Omental fat pad (tissue), 4 donors: ENCODE data around the gene TMPRSS7. TPM values are rescaled to one million over a fixed set of nuclear protein-coding genes. Genes with fewer than 3 reads are reported as not detected.
"Not testable (repeated sequence)": the region's sequence is repeated elsewhere in the genome, so short reads cannot be mapped to it uniquely, and the experiment has no call there.

ENCODE experiments used
- ATAC-seq: fragments of 150-250 bp; one replicate; pipeline ENCODE4 v1.9.1; 2016; ENCODE audit warnings: mild to moderate bottlenecking, moderate library complexity; ENCODE audit not compliant: low FRiP score
- DNase-seq: peaks from one replicate; pipeline ENCODE4 v3.0.0-alpha.2; 2019; ENCODE audit warnings: low spot score
- CTCF ChIP-seq, 3 donors: fragments of 450-650 bp; IDR thresholded peaks; one replicate each; pipeline ENCODE4 v1.5.1; 2016 to 2017; ENCODE audit warnings: antibody characterized with exemption in 3 of 3, mild to moderate bottlenecking in 3 of 3, moderate library complexity in 2 of 3
- total RNA-seq, 4 donors: library from RNA; depleted of rRNA; stranded (reverse); fragments of >200 nt; gene quantifications; one replicate each; pipeline ENCODE4 v1.1.0, GENCODE V29; 2016

Gene TMPRSS7
- total RNA-seq, 4 donors from 2014 or later = not detected

DNA sequence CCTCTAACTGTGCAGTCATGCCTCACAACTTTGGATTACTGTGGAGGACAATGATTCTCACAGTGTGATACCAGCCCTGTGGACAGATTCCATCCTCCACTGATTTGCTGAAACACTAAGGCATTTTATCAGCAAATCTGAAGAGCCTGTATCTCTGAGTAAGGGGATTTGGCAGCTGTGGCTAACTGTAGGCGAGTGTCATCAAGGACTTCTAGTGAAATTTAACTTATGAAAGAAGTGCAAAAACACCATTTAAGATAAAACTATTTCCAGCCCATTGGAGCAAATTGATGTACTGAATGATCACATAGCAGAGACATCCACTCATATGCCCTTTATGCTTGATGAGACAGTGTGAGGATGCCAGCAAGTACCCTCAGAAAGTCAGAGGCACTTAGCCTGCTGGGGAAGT, 13.9 kb upstream of the TMPRSS7 start:
- DNase-seq (no peak), ATAC-seq (no peak)
- TF ChIP-seq CTCF (IDR thresholded peaks at IDR 0.05) = no peak

- no peak for ATAC-seq
- no peak for TF ChIP-seq CTCF (IDR thresholded peaks at IDR 0.05)
- no peak for DNase-seq
These were observed 7.4 kb upstream of the TMPRSS7 start for GRCh38 chr3:112027142-112027541.

- ATAC-seq (no peak), DNase-seq (no peak)
- no peak for TF ChIP-seq CTCF (IDR thresholded peaks at IDR 0.05)
These were observed 6.7 kb upstream of the TMPRSS7 start for GRCh38 chr3:112027826-112028225.

DNA sequence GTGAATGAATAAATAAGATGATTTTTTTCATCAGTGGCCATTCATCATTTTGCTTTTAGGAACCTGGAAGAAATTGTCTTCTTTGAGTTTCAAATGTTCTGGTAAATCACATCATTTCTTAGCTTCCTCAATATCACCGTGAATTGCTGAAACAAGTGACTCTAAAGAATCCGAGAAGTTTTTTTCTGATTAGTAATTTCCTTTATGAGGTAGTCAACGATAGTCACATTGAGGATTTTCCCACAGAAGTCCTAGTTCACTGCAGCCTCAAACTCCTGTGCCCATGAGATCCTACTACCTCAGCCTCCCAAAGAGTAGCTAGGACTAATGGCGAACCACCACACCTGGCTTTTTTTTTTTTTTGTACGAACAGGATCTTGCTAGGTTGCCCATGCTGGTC, 3.6 kb upstream of the TMPRSS7 start:
- DNase-seq = no peak
- no peak for TF ChIP-seq CTCF (IDR thresholded peaks at IDR 0.05)
- ATAC-seq = no peak

DNA sequence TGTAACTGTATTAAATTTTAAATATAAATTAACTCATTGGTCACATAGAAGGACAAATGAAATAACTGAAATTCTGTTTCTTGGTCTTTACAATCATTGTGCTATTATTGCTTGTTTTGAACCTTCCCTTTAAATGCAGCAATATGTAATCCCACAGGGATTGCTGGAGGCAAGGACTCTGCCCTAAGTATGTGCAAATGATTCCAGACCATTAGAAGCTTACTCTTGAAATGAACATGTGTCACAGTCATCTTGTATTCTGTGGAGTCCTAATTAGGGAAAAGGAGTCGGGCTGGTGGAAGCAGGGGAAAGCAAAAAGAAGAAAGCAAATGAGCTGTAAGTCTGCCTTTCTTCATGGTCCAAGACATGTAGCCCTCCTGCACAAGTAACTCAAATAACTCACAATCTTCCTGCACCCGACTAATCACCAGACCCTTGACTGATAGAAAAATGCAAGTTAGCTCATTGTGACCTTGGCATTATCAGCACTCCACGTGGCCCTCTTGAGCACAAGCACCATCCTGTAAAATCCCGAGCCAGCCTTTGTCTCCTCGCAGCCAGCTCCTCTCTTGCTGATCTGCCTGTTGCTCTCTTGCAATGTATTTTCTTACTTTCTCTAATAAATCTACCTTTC, 2.3 kb upstream of the TMPRSS7 start:
- no peak for ATAC-seq
- TF ChIP-seq CTCF (IDR thresholded peaks at IDR 0.05) = no peak
- DNase-seq = no peak

DNA sequence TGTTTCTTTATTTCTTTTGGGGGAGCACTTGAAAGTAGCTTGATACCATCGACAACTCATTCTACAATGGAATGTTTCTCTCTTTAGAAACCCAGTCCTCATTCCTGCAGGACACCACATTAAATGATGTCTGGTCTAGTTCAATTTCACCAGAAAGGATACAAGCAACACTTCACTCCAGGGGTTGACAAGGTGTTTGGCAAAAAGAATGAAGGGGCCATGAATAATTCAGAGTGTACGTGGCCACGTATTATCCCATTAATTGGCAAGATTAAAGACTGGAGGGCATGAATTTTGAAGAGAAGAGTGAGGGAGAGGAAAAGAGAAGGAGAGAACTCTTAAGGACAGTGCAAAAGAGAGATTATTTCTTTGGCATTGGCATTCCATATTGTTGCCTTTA, 705 bp downstream of the TMPRSS7 start:
- DNase-seq = no peak
- no peak for TF ChIP-seq CTCF (IDR thresholded peaks at IDR 0.05)
- no peak for ATAC-seq

- ATAC-seq, DNase-seq: not testable (repeated sequence)
These were observed 2.7 kb downstream of the TMPRSS7 start for GRCh38 chr3:112037194-112037593.
